Mucosa of rectum (tissue), 2 donors: ENCODE measurements around the gene ROPN1B.

ENCODE experiments used
- H3K27ac ChIP-seq, 2 donors: one replicate each; pipeline ENCODE4 v1.7.0; 2013; ENCODE audit warnings: inconsistent platforms in 2 of 2, low read depth in 2 of 2, low read length in 2 of 2
- H3K27me3 ChIP-seq, 2 donors: one replicate each; pipeline ENCODE4 v1.7.0; 2013; ENCODE audit warnings: low read length in 2 of 2; ENCODE audit not compliant: control insufficient read depth in 2 of 2, insufficient read depth in 2 of 2
- H3K36me3 ChIP-seq, 2 donors: one replicate each; pipeline ENCODE4 v1.7.0; 2013; ENCODE audit warnings: low read length in 2 of 2; ENCODE audit not compliant: control insufficient read depth in 2 of 2, insufficient read depth in 2 of 2
- H3K4me1 ChIP-seq, 2 donors: one replicate each; pipeline ENCODE4 v1.7.0; 2013; ENCODE audit warnings: low read length in 2 of 2, mild to moderate bottlenecking in 1 of 2; ENCODE audit not compliant: control insufficient read depth in 2 of 2, insufficient read depth in 2 of 2
- H3K4me3 ChIP-seq, 2 donors: one replicate each; pipeline ENCODE4 v1.7.0; 2013; ENCODE audit warnings: low read length in 2 of 2
- H3K9ac ChIP-seq, 2 donors: one replicate each; pipeline ENCODE4 v1.7.0; 2013; ENCODE audit warnings: low read length in 2 of 2, low read depth in 1 of 2, mild to moderate bottlenecking in 1 of 2
- H3K9me3 ChIP-seq, 2 donors: one replicate each; pipeline ENCODE4 v1.7.0; 2013; ENCODE audit warnings: low read length in 2 of 2; ENCODE audit not compliant: control insufficient read depth in 2 of 2
- donor health status: healthy.
- donor health status: Normal muscosa, but diverticular disease.

ROPN1B gene

DNA sequence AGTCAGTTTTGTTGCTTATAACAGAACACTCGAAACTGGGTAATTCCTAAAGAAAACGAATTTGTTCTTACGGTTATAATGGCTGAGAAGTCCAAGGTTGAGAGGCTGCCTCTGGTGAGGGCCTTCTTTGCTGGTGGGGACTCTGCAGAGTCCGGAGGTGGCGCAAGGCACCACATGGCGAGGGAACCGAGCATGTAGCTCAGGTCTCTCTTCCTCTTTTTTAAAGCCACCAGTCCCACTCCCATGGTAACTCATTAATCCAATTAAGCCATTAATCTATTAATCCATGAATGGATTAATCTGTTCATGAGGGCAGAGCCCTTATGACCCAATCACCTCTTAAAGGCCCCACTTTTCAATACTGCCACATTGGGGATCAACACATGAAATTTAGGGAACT, 50.0 kb downstream of the ROPN1B start:
- Histone ChIP-seq H3K27ac (no peak overlapping the region), H3K9ac (no peak overlapping the region), H3K27me3 (no peaks in the 10 kb centered on the region), H3K4me1 (no peaks in the 10 kb centered on the region), H3K4me3 (no peak overlapping the region), H3K36me3 (peaks cover 0 to 2% of the 10 kb centered on the region in 2 donors), H3K9me3 (no peaks in the 10 kb centered on the region)

- no peak overlapping the region for H3K4me3 ChIP-seq
- no peak overlapping the region for H3K27ac ChIP-seq
- no peak overlapping the region for H3K9ac ChIP-seq
- no peaks in the 10 kb centered on the region for H3K4me1 ChIP-seq
- peaks cover 0 to 2% of the 10 kb centered on the region in 2 donors for H3K36me3 ChIP-seq
- H3K9me3 ChIP-seq = no peaks in the 10 kb centered on the region
- H3K27me3 ChIP-seq = no peaks in the 10 kb centered on the region
Observed at GRCh38 chr3:126019683-126020082, 50.7 kb downstream of the ROPN1B start.

DNA sequence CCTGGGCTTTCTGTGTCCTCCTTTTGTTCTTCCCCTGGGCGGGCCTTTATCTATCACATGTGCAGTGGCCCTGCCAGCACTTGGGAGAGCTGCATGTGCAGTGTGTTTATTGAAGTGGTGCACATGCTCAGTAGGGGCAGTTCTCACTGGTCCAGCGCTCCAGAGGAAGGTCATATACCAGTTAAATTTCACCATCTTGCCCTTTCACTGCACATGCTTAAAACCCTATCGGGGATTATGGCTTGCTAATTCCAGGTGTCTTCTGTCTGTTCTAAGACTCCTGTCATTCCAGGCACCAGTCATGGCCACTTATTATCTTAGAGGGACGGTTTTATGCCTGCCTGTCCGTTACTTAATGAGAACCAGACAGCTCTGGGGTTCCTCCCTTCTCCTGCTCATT, 52.2 kb downstream of the ROPN1B start:
- no peaks in the 10 kb centered on the region for H3K9me3 ChIP-seq
- H3K4me1 ChIP-seq = no peaks in the 10 kb centered on the region
- H3K36me3 ChIP-seq = peaks cover 0 to 5% of the 10 kb centered on the region in 2 donors
- H3K27me3 ChIP-seq = no peaks in the 10 kb centered on the region
- no peak overlapping the region for H3K9ac ChIP-seq
- H3K27ac ChIP-seq = no peak overlapping the region
- H3K4me3 ChIP-seq = no peak overlapping the region

DNA sequence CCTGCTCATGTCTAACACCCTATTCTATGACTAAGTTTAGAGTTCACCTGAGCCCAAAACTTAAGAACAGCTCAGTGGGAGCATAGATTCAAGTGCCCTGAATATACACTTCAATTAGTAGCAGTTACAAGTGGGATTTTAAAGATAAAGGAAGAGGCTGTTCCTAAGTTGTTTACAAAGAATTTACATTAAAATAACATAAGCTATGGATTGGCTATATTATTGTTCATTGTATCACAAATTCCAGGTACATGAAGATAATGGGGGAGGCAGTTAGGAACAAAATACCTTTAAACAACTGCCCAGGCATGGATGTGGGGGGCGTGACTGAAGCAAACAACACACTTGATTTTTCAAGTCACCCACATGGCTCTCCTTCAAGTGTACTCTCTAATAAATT, 52.7 kb downstream of the ROPN1B start:
- no peak overlapping the region for H3K4me3 ChIP-seq
- no peak overlapping the region for H3K27ac ChIP-seq
- no peaks in the 10 kb centered on the region for H3K9me3 ChIP-seq
- peaks cover 0 to 5% of the 10 kb centered on the region in 2 donors for H3K36me3 ChIP-seq
- no peaks in the 10 kb centered on the region for H3K4me1 ChIP-seq
- no peaks in the 10 kb centered on the region for H3K27me3 ChIP-seq
- H3K9ac ChIP-seq = no peak overlapping the region

- H3K9ac ChIP-seq = no peak overlapping the region
- H3K36me3 ChIP-seq = peaks cover 0 to 5% of the 10 kb centered on the region in 2 donors
- no peak overlapping the region for H3K4me3 ChIP-seq
- no peaks in the 10 kb centered on the region for H3K9me3 ChIP-seq
- H3K27me3 ChIP-seq = no peaks in the 10 kb centered on the region
- no peak overlapping the region for H3K27ac ChIP-seq
- no peaks in the 10 kb centered on the region for H3K4me1 ChIP-seq
Observed at GRCh38 chr3:126022741-126023359, 53.9 kb downstream of the ROPN1B start.

DNA sequence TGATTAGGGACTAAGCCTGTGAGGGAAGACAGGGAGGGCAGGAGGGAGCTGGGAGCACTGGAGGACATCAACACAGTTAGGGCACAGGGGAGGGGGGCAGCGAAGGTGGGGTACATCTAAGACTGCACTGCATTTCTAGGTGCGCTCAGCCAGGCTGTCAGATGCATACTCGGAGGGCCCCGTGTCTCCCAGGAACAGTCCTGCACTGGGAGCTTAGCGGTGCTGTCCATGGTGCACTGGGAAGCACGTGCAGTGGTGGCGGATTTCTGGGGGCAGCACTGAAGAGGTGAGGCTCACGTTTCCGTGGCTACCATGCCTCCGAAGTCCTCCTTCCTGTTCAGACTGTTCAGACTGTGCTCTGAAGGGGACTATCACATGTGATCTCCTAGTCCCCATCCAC, 54.4 kb downstream of the ROPN1B start:
- no peak overlapping the region for H3K9ac ChIP-seq
- H3K27me3 ChIP-seq = no peaks in the 10 kb centered on the region
- no peak overlapping the region for H3K27ac ChIP-seq
- no peaks in the 10 kb centered on the region for H3K4me1 ChIP-seq
- H3K4me3 ChIP-seq = no peak overlapping the region
- H3K9me3 ChIP-seq = peaks cover 0 to 5% of the 10 kb centered on the region in 2 donors
- H3K36me3 ChIP-seq = peaks cover 0 to 5% of the 10 kb centered on the region in 2 donors

DNA sequence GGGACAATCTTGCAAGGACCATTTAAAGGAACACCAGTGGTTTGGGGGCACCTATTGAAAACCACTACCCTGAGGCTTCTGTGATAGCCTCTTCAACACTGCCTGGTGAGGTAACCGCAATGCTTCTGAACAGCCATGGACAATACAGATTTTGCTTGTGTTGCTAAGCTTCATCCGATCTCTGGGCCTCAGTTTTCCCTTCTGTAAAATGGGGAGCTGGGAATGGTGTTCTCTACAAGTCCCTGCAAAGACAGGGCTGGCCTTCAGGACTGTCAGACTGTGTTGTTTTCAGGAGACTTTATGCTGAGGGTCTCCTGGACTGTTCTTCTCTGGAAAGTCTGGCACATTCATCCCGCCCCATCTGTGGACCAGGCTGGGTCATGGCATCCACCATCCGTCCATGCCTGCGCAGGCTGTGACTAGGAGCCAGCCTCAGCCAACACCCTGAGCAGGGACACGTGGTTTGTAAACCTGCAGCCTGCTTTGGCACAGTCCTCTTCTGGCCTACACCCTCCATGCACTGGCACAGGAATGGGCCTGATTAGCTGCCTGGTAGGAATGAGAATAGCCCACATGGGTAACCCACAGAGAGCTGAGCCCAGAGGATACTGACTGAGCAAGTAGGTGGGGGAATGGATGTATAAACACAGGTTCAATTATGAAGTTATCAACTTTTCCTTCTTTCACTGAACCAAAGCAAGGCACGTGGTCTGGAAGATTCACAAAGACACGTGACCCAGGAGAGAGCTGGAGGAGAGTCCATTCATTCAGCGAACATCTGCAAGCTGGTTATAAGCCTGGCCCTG, 55.3 kb downstream of the ROPN1B start:
- Histone ChIP-seq H3K4me3 (no peak overlapping the region), H3K27me3 (no peaks in the 10 kb centered on the region), H3K36me3 (peaks cover 0 to 5% of the 10 kb centered on the region in 2 donors), H3K9ac (no peak overlapping the region), H3K4me1 (no peaks in the 10 kb centered on the region), H3K9me3 (peaks cover 0 to 9% of the 10 kb centered on the region in 2 donors), H3K27ac (no peak overlapping the region)

- peaks cover 0 to 9% of the 10 kb centered on the region in 2 donors for H3K9me3 ChIP-seq
- H3K4me3 ChIP-seq = no peak overlapping the region
- no peak overlapping the region for H3K27ac ChIP-seq
- H3K4me1 ChIP-seq = no peaks in the 10 kb centered on the region
- H3K9ac ChIP-seq = no peak overlapping the region
- H3K36me3 ChIP-seq = peaks cover 0 to 3% of the 10 kb centered on the region in 2 donors
- no peaks in the 10 kb centered on the region for H3K27me3 ChIP-seq
Observed at GRCh38 chr3:126025116-126025729, 56.2 kb downstream of the ROPN1B start.

DNA sequence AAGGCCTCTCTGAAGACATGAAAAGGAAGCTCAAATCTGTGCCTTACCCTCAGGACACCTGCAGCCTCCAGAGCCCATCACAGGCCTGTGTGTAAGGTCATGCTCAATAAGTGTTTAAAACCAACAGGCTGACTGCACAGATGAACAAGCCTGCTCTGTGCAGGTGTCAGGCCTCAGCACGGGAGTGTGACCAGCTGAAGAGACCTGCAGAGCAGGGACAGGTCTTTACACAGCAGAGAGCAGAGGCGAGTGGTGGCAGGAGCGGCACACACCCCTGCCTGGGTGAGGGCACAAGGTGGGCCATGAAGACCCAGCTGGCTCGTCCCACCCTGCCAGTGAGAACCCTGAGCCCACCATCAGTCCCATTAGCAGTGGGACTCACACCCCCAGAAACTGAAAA, 56.9 kb downstream of the ROPN1B start:
- no peak overlapping the region for H3K9ac ChIP-seq
- peaks cover 0 to 9% of the 10 kb centered on the region in 2 donors for H3K9me3 ChIP-seq
- no peak overlapping the region for H3K27ac ChIP-seq
- H3K4me1 ChIP-seq = no peaks in the 10 kb centered on the region
- H3K36me3 ChIP-seq = peaks cover 0 to 3% of the 10 kb centered on the region in 2 donors
- H3K4me3 ChIP-seq = no peak overlapping the region
- no peaks in the 10 kb centered on the region for H3K27me3 ChIP-seq

GRCh38 chr3:126026277-126026751, 57.3 kb downstream of the ROPN1B start:
- no peak overlapping the region for H3K27ac ChIP-seq
- peaks cover 0 to 3% of the 10 kb centered on the region in 2 donors for H3K36me3 ChIP-seq
- peaks cover 0 to 9% of the 10 kb centered on the region in 2 donors for H3K9me3 ChIP-seq

More at GRCh38 chr3:126026277-126026751, 57.3 kb downstream of the ROPN1B start:
- no peak overlapping the region for H3K9ac ChIP-seq
- H3K4me3 ChIP-seq = no peak overlapping the region
- no peaks in the 10 kb centered on the region for H3K27me3 ChIP-seq
- H3K4me1 ChIP-seq = no peaks in the 10 kb centered on the region
